DND-41 (cell line): ENCODE data around the gene MAST4.

Experiments
- EZH2 ChIP-seq: IDR thresholded peaks from 3 replicates; pipeline ENCODE4 v1.6.1; 2012; ENCODE audit warnings: borderline replicate concordance, low read depth, mild to moderate bottlenecking, moderate library complexity, low read length, inconsistent platforms; ENCODE audit not compliant: severe bottlenecking
- TF ChIP-seq, protein P1 (sequence below): IDR thresholded peaks from 2 replicates; pipeline ENCODE4 v1.5.1; 2012; ENCODE audit warnings: borderline replicate concordance, low read length, moderate library complexity, mild to moderate bottlenecking; ENCODE audit not compliant: poor library complexity, severe bottlenecking; ENCODE audit errors: extremely low read depth

DNA sequence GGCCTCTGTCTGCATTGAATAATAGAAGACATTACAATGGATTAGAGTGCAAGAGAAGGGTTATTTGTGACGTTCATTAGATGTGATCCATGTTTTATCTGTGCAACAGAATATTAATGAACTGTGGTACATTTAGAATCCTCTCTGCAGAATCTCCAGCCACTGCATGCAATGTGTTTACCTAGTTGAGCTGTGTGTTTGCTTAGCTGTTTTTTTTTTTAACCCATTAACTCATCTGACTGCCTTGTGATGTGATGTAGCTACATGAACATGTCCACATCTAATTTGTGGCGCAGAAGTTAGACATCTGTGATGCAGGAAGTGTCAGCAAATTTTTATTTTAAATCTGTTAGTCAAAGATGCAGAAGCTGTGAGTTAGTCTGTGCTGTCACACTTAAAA, 363.5 kb downstream of the MAST4 start:
- TF ChIP-seq, protein P1, sequence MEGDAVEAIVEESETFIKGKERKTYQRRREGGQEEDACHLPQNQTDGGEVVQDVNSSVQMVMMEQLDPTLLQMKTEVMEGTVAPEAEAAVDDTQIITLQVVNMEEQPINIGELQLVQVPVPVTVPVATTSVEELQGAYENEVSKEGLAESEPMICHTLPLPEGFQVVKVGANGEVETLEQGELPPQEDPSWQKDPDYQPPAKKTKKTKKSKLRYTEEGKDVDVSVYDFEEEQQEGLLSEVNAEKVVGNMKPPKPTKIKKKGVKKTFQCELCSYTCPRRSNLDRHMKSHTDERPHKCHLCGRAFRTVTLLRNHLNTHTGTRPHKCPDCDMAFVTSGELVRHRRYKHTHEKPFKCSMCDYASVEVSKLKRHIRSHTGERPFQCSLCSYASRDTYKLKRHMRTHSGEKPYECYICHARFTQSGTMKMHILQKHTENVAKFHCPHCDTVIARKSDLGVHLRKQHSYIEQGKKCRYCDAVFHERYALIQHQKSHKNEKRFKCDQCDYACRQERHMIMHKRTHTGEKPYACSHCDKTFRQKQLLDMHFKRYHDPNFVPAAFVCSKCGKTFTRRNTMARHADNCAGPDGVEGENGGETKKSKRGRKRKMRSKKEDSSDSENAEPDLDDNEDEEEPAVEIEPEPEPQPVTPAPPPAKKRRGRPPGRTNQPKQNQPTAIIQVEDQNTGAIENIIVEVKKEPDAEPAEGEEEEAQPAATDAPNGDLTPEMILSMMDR: no peak
- no peak for TF ChIP-seq EZH2
